NCI-H446 (cell line): ENCODE measurements around the gene COLEC12.
"Not testable (repeated sequence)": the region's sequence is repeated elsewhere in the genome, so short reads cannot be mapped to it uniquely, and the experiment has no call there.

Experiments used
- DNase-seq, 2 experiments: peaks; one replicate each; lab custom pipeline; 2025; lab: John Stamatoyannopoulos, UW

The COLEC12 gene

GRCh38 chr18:408367-408766, 92.1 kb downstream of the COLEC12 start:
- DNase-seq: no peak

DNA sequence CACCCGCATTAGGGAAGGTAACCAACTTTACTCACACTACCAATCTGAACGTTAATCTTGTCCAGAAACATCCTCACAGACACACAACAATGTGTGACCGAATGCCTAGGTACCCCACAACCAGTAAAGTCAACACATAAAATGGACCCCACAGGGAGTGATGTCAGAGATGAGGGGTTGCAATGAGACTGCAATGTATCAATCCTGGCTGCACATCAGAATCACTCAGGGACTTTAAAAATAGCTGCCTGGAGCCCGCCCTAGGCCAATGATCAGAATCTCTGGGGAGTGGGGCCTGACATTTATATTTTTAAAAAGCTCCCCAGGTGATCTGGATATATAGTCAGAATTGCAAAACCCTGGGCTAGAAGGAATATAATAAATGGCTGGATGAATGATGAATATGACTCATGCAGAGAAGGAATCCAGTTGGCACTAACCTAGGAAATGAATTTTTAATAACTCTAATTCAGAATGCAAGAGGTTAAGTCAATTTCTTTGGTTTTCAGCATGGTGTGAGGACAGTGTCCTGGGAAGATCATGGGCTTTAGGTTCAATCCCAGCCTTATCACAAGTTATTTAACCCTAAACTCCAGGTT, 92.8 kb downstream of the COLEC12 start:
- no peak for DNase-seq

DNA sequence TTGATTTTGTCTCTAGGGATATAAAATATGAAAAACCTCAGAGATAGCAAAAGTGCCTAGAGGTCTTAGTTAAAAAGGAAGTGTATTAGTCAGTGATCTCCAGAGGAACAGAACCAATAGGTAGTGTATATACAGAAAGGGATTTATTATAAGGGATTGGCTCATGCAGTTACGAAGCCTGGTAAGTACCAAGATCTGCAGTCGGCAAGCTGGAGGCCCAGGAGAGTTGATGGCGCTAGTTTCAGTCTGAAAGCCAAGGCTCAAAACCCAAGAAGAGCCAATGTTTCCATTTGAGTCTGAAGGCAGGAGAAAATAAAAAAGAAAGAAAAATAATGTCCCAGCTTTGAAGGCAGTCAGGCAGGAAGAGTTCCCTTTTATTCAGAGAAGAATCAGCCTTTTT, 93.3 kb downstream of the COLEC12 start:
- no peak for DNase-seq

DNA sequence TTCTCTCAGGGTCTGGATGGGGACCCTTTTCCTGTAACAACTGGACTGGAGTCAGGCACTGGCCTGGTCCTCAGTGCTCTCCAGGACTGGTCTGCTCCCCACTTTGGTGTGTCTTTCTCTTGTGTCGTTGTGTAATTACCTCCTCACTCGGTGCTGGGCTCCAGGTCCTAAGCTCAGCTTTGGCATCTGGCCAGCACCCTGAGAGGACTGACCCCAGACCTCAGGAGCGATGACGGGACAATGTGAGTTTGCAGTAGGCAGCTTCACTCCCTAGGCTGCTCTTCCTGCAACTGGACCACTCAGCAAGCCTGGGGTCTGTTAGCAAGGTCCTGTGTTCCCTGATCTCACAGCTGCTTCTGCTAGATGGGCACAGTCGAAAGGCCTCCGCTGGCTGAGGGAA, 93.8 kb downstream of the COLEC12 start:
- DNase-seq: no peak

- DNase-seq: not testable (repeated sequence)
These were observed 95.5 kb downstream of the COLEC12 start for GRCh38 chr18:405006-405405.

- DNase-seq: no peak
These were observed 96.4 kb downstream of the COLEC12 start for GRCh38 chr18:404061-404636.

- no peak for DNase-seq
These were observed 98.4 kb downstream of the COLEC12 start for GRCh38 chr18:402129-402528.

GRCh38 chr18:400456-400855, 100.0 kb downstream of the COLEC12 start:
- DNase-seq: no peak

GRCh38 chr18:399631-400135, 100.8 kb downstream of the COLEC12 start:
- no peak for DNase-seq

DNA sequence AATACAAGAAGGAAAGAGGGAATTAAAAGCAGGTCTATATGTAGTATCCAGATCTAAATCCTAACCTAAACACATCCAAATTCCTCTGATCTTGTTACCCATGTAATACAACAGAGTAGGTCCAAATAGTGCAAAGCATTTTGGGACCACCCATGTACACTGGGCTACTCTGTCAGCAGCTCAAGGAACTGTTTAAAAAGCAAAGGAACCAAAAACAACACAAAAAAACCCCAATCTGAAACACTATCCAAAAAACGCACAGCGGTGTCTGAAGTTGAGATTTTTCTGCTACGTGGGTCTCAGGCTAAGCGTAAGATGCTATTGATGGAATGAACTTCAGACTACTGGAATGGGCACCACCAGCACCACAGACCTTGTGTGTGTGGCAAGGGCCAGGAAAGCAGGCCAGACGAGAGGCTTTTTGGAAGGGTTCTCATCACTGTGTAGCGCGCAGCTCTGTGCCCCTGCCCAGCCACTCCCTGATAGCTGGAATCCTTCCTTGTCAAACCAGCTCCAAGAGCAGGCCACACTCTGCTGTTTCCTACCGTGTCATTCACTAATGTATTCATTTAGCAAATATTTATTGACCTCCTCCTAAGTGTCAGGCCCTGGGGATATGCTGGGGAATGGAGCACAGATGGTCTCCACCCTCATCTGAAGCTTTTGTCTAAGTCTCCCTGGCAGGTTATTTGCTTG, 101.4 kb downstream of the COLEC12 start:
- no peak for DNase-seq

GRCh38 chr18:396556-396955, 103.9 kb downstream of the COLEC12 start:
- no peak for DNase-seq

- DNase-seq: no peak
These were observed 104.3 kb downstream of the COLEC12 start for GRCh38 chr18:396251-396555.

GRCh38 chr18:395456-396250, 104.8 kb downstream of the COLEC12 start:
- no peak for DNase-seq

DNA sequence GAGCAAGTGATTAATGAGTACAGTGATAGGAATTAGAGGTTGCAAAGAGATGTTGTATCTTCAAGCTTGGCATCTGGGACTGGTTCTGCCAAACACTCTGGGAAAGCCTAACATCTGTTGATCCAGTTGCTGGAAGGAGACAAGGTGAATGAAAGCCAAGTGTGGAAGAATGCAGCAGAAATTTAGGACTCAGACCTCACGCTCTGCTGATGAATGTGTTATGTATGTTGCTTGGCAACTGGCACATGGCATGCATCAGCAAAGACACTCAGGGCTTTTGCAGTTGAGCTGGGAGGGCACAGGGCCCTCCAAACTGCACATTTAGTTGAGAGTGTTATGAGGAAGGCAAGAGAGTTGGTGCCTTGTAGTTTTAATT, 105.5 kb downstream of the COLEC12 start:
- no peak for DNase-seq

DNA sequence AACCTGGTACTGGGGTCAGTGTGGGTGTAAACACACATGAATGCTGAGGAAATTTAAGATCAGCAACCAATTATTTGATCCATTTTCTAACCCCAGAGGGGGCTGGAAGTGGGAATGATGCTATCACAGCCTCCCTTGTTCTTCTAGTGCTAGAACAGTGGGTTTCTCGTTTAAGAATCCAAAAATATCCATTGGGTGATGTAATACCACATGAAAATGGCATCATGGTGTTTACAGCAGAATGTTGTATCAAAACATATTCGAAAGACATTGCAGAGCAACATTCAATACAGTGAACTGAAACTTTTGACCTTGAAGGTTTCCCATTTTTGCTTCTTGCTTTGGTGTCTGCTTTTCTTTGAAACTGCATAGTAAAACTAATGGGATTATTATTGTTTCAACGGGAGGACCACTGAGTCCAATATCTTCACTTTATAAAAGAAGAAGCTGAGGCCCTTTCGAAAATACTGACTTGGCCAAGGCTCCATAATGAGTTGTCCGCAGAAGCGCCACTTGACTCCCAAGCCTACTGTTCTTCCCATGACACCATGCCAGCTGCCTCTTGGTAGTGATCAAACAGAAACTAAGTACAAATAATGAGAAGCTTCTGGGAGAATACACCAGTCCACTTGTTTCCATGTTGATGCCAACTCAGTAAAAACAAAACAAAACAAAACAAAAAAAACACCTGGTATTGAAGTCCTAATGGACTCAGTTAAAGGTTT, 106.1 kb downstream of the COLEC12 start:
- DNase-seq: no peak

DNA sequence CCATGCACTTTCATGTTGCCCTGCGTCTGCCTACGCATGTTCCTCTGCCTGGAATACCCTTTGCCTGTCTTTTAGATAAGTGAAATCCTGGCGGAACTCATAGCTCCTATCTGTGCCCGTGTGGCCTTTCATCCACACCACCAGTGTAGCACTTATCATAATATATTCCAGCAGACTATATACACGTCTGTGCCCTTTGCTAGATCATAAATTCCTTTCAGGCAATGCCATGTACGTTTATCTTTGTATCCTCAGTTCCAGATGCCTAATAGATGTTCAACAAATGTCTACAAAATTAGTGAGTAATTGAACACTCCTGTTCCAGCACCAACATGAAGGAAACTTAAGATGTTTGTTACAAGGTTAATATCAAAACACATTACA, 106.9 kb downstream of the COLEC12 start:
- no peak for DNase-seq

GRCh38 chr18:392928-393573, 107.5 kb downstream of the COLEC12 start:
- DNase-seq: no peak

DNA sequence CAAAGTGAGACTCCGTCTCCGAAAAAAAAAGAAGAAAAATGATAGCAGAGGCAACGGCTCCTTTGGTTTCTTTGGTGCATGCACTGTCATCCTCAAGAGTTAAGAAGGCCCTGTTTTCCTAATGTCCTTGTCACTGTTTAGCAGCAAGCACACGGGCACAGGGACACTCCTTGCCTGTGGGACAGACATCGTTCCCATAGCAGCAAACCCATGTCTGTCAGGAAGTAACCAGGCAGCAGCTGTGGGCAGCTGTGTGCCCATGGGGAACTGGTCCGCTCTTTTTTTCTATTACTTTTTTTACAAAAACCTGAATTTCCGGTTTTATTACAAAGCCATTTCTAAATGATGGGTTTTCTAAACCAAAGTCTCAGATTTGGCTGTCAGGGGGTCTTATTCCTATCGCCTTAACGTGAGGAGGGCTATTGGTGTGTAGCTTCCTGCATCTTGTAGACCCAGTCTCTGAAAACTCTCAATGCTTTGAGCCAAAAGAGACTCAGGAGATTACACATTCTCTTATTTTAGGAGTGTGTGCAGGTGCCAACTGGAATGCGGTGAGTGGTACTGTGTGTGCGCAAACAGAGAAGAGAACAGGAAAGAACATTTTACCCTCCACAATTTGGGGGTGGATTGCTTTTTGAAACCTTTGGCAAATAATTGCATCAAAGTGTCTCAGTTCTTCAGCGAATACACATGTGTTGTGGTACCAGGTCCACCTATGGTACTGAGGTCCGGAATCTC, 109.6 kb downstream of the COLEC12 start:
- no peak for DNase-seq

DNA sequence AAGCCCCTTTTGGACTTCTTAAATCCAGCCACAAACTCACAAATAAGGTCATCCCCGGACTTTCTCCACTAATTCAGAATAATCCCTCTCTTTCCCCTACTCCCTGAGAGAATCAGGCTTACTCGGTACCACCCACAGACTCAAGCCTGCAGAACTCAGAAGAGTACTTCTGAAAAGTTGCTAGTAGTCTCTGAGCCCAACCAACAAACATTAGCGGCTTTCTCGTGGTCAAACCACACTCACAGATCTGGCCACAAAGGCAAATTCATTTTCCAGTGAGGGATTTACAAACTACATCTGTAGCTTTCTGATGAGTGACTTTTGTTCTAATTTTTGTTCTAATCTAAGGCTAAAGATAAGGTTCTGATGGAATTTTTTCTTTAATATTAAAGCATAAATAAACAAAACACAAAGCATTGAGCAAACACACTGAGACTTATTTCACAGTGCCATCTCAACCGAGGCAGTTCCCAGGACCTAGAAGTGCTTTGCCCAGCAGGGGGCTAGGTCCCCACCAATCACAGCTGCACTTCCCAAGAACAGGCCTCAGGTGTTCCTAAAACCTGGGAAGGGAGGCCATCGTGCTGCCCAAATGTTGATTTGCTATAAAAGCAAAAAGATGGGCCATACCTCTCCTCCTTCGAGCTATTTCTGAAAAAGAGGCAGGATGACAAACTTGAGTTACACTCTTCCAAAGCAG, 110.7 kb downstream of the COLEC12 start:
- DNase-seq: no peak

DNA sequence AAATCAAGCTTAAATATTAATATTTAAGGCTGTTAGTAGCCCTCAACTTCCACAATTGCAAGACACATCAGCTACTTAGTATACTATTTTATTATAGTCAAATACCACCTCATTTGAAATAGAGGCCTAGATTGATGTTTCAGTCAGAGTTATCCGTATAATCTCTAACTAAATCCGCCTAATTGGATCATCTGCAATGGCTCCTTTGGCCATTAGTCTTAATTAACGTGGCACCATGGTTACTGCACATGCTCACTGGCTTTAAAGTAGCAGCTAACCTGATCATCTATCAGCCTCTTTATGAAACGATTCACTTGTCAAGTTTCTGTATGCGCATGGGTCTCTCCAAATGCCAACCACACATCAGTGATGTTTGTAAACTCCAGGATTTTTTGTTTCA, 112.3 kb downstream of the COLEC12 start:
- no peak for DNase-seq
